ENCODE data around the gene POP4.

GRCh38 chr19:29603308-29603707 lies 2.8 kb upstream of the POP4 start:
- TF ChIP-seq, protein P1, sequence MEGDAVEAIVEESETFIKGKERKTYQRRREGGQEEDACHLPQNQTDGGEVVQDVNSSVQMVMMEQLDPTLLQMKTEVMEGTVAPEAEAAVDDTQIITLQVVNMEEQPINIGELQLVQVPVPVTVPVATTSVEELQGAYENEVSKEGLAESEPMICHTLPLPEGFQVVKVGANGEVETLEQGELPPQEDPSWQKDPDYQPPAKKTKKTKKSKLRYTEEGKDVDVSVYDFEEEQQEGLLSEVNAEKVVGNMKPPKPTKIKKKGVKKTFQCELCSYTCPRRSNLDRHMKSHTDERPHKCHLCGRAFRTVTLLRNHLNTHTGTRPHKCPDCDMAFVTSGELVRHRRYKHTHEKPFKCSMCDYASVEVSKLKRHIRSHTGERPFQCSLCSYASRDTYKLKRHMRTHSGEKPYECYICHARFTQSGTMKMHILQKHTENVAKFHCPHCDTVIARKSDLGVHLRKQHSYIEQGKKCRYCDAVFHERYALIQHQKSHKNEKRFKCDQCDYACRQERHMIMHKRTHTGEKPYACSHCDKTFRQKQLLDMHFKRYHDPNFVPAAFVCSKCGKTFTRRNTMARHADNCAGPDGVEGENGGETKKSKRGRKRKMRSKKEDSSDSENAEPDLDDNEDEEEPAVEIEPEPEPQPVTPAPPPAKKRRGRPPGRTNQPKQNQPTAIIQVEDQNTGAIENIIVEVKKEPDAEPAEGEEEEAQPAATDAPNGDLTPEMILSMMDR (IDR thresholded peaks at IDR 0.05 in 2 of 3, conservative IDR thresholded peaks at IDR 0.05 in 1 of 3; ENCODE audit: insufficient read depth in 2 of 3, low read depth in 1 of 3, low read length in 3 of 3) = no peak
- TF ChIP-seq PRMT5 (CRISPR knock-in tag; IDR thresholded peaks at IDR 0.05) = no peak
- no peak for TF ChIP-seq MEF2A (IDR thresholded peaks at IDR 0.05; ENCODE audit: control insufficient read depth, low read depth, low read length)
- TF ChIP-seq HMBOX1 (IDR thresholded peaks at IDR 0.05) = no peak

Data from K562 (cell line).